ENCODE measurements around the gene INPP4B.
A peak's percentile ranks its signal among the peaks of the same experiment; 100 is the strongest.

INPP4B gene

GRCh38 chr4:142846108-142846728 lies at the start of gene INPP4B:
Gene INPP4B, minus strand, starts transcription at chr4:142846301.
- H3K4me3 ChIP-seq (ENCODE audit: low read depth, low read length) = no peak within 1 kb of the TSS
- TF ChIP-seq CTCF (IDR thresholded peaks at IDR 0.05; ENCODE audit: borderline replicate concordance, insufficient read depth, low read depth, low read length) = no peak

DNA sequence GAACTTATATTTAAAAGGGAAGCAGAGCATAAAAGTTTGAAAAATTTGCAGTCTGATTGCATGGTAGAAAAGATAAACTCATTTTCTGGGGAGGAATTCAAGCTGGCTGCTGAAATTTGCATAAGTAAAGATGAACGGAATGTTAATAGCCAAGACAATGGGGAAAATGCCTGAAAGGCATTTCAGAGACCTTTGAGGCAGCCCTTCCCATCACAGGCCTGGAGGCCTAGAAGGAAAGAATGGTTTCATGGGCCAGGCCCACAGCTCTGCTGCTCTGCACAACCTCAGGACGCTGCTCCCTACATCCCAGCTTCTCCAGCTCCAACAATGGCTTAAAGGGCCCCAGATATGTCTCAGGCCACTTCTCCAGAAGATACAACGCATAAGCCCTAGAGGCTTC lies 46.9 kb upstream of the INPP4B start:
- TF ChIP-seq CTCF (IDR thresholded peaks at IDR 0.05; ENCODE audit: borderline replicate concordance, insufficient read depth, low read depth, low read length) = no peak

GRCh38 chr4:142886566-142886965 lies 40.5 kb upstream of the INPP4B start:
- no peak overlapping the region for H3K4me3 ChIP-seq (ENCODE audit: low read depth, low read length)
- no peak for TF ChIP-seq CTCF (IDR thresholded peaks at IDR 0.05; ENCODE audit: borderline replicate concordance, insufficient read depth, low read depth, low read length)

More for the DNA sequence above, 46.9 kb upstream of the INPP4B start:
- H3K4me3 ChIP-seq (ENCODE audit: low read depth, low read length) = no peak overlapping the region

DNA sequence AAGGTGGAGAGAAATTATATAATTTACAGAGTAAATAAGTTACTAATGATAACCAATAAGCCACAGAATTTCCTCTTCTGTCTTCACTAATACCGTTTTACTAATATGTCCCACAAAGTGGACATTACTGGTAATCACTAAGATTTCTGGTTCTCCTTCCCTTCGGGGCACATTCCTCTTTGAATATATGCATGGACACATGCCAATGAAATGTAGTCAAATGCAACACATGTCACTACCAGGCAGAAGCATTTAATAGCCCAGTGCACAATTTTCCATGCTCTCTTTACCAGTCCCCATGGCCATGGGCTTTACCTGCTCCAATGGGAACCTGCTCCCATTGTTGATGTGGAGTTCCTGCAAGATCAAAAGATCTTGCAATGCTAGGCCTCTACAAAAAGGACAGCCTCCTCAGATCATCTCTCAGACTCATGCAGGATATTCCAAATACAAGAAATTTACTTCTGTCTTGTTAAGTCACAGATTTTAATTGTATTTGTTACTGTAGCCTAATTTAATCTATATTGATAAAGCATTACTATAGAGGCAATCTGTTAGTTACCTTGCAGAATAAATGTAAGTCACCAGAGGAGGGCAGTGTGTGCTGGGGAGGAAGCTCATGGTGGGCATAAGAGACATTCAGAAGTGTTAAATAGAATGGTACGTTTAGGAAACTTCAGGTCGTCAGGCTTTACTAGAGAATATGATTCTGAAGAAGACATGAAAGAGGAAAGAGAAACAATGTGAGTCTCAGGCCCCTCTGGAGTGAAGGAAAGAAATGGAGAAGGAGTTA lies 37.1 kb upstream of the INPP4B start:
- no peak overlapping the region for H3K4me3 ChIP-seq (ENCODE audit: low read depth, low read length)
- peak; percentile 8; the same call in 1 of the 2 replicates for TF ChIP-seq CTCF (IDR thresholded peaks at IDR 0.05; ENCODE audit: borderline replicate concordance, insufficient read depth, low read depth, low read length)

DNA sequence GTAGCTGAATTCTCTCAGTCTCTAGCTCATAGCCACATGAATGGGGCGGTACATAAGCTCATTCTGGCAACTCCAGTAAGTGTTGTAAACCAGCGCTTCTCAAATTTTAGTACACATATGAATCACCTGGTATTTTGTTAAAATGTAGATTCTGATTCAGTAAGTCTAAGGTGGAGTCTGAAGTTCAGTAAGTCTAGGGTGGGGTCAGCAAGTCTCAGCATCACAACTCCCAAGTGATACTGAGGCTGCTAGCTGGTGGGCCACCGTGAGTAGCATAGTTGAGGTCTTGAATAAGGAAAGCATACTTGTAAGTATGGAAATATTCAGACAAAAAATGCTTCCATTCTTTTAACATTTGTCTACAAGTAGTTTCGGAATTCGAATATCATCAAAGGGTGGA lies 36.1 kb upstream of the INPP4B start:
- no peak overlapping the region for H3K4me3 ChIP-seq (ENCODE audit: low read depth, low read length)
- TF ChIP-seq CTCF (IDR thresholded peaks at IDR 0.05; ENCODE audit: borderline replicate concordance, insufficient read depth, low read depth, low read length) = no peak

DNA sequence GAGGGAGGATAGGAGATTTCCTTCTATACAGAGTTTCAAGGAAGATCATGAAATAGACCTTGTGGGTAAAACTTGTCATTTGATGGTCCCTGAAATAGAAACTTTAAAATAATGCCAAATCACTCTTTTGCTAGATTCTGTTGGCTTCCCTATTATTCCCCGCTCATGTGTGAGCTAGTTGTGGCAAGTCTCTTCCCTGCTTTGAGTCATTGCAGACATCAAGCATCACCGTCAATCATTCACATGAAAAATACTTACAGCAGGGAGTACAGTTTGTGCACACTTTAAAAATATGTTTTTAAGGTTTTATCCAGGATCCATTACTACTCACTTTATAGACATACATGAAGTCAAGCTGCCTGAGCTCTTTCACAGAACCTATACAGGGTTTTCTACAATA lies 35.2 kb upstream of the INPP4B start:
- H3K4me3 ChIP-seq (ENCODE audit: low read depth, low read length) = no peak overlapping the region
- no peak for TF ChIP-seq CTCF (IDR thresholded peaks at IDR 0.05; ENCODE audit: borderline replicate concordance, insufficient read depth, low read depth, low read length)

DNA sequence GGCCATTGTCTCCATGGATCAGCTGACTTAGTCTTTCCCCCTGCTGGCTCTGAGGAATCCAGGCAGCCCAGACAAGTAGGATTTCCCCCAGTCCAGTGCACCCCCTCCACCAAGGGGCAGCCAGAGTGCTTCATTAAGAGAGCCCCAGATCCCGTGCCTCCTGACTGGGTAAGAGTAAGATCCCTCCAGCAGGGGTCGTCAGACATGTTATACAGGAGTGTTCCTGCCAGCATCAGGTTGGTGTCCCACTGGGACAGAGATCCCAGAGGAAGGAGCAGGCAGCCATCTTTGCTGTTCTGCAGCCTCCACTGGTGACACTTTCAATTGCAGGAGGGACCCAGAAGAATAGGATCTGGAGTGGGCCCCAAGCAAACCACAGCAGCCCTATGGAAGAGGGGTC lies 29.0 kb upstream of the INPP4B start:
- TF ChIP-seq CTCF (IDR thresholded peaks at IDR 0.05; ENCODE audit: borderline replicate concordance, insufficient read depth, low read depth, low read length) = no peak
- H3K4me3 ChIP-seq (ENCODE audit: low read depth, low read length) = no peak overlapping the region

Measured in GM12875 (cell line).